Suppressor macrophage treated with lipopolysaccharide for 1 hour (primary cell): ENCODE results near the gene PCDHGA2.
"Not testable (repeated sequence)": the region's sequence is repeated elsewhere in the genome, so short reads cannot be mapped to it uniquely, and the experiment has no call there.

Source experiments
- DNase-seq, 3 donors: peaks; one replicate each; pipeline ENCODE4 v3.0.0-alpha.2; 2020 to 2022

PCDHGA2 gene

DNA sequence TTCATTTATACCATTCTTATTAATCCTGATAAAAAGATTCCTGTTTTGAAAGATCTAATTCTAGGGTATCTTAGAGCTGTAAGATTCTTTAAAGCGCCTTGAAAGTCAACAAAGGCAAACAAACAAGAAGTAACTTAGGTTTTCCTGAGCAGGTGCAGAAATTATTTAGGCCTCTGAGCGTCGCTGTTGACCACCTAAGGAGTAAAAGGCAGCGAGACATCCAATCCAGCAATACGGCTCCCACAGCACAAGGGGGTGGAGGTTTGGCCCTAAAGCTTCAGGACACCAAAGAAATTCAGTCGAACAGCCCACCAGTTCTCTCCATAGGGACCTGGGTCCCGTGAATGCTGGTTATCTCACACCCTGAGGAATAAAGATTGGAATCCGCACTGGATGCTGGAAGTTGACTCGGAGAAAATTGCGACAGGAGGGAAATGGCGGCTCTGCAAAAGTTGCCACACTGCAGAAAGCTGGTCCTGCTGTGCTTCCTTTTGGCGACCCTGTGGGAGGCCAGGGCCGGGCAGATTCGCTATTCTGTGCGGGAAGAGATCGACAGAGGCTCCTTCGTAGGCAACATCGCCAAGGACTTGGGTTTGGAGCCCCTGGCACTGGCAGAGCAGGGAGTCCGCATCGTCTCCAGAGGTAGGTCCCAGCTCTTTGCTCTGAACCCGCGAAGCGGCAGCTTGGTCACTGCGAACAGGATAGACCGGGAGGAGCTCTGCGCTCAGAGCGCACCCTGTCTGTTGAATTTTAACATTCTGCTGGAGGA lies at the start of gene PCDHGA2:
PCDHGA2 (plus strand) TSS at position 223 of the 769 bp plus-strand sequence.
- no peak for DNase-seq

DNA sequence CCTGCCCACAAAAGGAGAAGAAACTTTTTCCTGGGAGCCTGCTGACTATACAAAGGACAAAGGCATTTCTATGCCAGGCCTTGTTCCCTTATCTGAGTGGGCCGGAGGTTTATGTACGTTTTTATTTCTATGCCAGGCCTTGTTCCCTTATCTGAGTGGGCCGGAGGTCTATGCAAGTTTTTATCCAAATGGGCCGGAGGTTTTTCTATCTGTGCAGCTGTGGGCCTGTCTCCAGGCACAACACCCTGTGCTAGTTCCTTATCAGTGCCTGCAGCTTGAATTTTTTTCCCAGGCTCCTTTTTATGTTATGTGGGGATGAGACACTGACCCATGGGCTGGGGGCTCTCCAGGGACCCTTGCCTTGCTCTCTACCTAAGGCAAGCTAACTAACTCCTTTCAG lies 40.2 kb upstream of the PCDHGA2 start:
- no peak for DNase-seq

DNA sequence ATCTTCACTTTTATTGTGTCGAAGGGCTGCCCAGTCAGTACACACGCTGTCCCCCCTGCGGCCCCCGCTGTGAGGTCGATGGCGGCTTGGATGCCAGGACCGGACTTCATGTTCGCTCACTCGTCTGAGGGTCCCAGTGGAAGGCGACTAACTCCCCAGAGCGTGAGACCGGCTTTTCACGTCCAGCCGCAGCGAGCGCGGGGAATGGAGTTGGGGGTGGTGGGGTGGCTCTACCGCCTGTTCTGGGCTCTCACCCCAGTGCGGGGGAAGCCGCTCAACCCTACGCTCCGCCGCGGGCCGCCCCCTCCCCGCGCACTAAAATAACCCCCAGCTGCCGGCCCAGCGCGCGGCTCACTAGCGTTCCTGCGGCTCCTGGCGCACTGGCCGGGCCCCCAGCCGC lies 34.8 kb upstream of the PCDHGA2 start, which contains the start of gene SLC25A2:
SLC25A2 (minus strand) TSS at position 294 of the 400 bp plus-strand sequence; CDS start at position 110, 184 bp downstream.
- DNase-seq = no peak

DNA sequence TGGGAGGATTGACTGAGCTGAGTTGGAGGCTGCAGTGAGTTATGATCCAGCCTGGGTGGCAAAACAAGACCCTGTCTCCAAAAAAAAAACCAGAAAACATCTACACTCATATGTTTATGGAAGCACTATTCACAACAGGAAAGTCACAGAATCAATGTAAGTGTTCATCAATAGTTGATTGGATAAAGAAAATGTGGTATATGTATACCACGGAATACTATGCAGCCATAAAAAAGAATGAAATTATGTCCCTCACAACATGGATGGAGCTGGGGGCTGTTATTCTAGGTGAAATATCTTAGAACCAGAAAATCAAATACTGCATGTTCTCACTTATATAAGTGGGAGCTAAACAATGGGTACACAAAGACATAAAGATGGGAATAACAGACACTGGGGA lies 31.9 kb upstream of the PCDHGA2 start:
- no peak for DNase-seq

DNA sequence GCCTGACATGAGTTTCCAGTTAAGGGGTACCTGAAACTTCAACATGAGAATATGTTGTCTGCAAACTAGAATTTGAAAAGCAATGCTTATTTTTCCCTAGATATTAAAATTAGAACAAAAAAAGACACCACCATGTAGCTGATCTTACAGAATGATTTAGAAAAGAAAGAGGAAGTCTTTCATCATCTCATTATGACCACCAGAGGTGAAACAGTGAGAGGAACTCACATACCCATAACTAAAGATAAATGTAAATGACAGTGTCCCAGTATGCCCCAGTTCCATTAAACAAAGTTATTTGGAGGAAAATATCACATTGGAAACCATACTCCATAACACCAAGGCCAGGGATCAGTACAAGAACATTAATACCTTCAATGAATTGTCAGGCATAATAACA lies 24.8 kb upstream of the PCDHGA2 start:
- no peak for DNase-seq

DNA sequence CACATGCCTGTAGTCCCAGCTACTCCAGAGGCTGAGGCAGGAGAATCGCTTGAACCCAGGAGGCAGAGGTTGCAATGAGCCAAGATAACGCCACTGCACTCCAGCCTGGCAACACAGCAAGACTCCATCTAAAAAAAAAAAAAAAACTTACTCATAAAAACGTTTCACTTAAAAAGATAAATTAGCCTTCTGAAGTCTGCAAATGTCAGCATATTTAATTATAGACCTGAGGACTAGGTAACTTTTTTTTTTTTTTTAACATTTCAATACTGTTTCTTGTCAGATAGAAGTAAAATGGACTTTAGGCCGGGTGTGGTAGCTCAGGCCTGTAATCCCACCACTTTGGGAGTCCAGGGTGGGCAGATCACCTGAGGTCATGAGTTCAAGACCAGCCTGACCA lies 21.6 kb upstream of the PCDHGA2 start:
- not testable (repeated sequence) for DNase-seq

DNA sequence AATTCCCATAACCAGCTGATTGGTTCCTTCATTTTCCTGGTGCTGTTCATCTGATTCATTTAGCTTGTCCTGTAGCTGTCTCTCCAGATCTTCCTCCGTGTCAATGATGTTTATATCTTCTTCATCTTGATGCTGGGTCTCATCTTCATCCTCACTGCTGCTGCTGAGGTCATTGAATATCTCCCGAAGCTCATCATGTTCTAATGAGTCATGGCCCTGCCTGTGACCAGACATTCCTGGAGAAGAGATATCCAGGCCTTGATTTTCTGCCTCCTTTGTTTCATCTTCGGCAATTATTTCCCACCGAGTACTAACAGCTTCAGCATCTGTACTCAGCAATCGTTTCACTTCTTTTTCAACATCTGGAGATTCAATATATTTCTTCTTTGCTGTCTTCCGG lies 19.4 kb upstream of the PCDHGA2 start:
- DNase-seq = no peak

DNA sequence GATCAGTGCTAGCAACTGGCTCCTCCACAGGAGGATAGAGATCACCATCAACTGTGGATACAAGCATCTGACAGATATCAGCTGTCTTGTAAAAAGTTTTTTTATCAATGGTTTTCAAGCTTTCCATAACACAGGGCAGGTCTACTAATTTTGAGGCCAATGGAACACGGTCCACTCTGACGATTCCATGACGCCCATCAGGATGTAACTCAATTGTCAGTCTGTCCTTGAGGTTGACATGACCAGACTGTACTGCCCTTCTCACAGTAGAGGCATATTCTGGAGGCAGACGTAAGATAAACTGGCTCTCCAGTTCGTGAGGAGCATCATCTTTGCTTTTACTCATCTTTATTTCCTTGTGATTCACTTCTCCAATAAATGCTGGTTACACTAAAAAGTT lies 18.9 kb upstream of the PCDHGA2 start:
- no peak for DNase-seq

DNA sequence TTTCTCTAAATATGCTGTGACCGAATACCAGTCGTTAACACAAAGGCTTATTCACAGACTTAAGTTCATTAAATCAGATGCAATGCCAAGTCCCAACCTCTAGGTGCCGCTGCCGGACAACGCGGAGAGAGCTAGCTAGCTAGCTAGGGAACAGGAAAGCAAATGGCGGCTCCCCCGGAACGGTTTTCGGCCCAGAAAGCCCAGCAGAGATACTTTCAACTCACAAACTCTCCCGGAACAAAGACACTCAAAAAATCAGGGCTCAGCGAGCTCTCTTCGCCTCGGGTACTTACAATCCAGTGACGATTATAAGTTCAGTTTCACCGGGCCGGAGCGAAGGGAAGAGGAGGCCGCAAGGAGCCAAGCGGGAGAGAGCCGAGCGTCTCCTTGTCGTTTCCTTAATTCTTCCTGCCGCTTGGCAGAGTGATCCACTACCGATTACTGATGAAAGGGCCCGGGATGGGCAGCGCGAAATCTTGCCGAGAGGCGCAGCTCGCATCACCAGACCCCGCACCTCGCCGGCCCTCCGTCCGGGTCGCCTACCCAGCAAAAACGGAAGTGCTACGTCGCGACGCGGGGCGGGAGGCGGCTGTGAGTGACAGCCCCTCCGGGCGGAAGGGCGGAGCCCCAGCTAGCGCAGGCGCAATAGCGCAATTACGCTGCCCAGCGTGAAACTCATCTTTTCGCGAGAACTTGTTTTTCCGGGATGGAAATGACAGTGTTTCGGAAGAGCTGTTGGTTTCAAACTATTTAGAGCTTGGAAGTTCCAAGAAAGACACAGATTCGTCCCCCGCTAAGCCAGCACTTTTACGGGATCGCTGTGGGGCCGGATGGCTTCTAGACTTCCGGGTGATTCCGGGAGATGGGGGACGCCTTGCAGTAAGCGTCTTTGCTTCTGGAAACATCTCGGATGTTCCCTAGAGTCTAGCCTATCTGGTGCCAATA lies 18.1 kb upstream of the PCDHGA2 start, which contains the start of gene TAF7:
TAF7 (minus strand) TSS at position 560 of the 945 bp plus-strand sequence. CDS start 740 bp downstream, outside the sequence.
- peak; percentile 96 to 98 (median 97) for DNase-seq

DNA sequence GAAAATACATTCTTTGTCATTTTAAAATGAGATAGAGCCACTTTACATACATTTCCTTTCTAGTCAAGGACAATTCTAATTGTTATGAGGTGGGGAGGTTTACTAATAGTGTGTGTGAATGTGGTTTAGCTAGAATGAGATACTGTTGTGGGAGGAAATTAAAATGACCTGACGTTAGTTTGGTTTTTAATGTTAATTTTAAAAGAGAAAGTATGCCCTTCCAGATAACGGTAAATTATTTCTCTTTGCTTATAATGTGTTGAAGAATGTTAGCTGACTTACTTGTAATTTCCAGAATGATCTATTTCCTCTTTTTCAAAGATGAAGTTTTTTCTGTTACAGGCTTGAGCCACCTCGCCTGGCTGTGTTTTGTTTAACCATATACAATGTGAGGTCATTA lies 16.3 kb upstream of the PCDHGA2 start:
- no peak for DNase-seq

DNA sequence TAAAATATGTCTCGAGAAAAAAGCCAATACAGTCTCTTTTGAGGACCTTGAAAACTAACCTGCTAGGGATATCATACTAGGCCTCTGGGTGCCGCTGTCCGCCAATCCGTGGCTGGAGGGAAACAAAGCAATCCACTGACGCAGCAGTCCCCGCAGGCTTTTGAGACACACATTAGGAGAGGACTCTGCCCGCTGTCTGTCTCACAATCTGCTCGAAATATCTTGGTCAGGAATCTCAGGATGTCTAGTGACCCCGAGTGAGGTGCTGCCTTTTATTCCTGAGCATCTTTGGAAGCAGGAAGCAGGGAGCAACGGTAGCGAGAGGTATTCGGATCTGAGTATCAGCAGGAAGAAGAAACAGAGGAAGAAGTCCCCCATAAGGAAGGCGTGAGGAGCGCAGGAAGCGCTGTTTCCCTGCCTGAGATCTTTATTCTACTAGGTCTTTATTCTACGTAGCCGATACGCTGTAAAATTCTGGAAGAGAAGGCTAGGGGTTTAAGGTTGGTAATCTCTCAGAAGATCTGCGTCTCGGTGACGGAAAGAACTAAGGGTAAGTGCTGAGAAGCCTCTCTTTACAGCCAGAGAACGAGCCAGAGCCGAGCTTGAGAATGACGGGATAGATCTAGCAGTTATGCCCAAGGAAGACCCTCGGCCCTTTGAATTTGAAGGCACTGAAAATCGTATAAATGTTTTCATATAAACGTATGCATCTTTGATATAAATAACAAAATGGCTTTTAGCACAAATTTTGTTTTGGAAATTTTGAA lies 12.3 kb upstream of the PCDHGA2 start:
- DNase-seq = peak; percentile 39 to 53 (median 51)

DNA sequence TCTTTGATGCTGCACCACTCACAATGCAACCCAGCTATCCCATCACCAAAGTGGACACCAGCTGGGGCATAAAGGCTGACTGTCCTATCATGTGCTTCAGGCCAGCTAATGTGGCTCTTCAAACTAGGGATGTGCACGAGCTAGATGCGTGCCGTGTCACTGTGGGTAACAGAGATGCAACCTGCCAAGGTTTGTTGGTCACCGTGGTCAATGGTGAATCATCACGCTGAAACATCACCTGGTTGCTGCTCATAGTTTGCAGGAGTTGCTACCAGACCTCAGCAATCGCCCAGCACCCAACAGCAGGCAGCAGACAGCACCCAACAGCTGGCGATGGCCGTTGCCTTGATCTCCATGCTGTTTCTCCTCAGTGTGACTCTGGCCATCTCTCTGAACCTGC lies 10.3 kb upstream of the PCDHGA2 start:
- DNase-seq = no peak

DNA sequence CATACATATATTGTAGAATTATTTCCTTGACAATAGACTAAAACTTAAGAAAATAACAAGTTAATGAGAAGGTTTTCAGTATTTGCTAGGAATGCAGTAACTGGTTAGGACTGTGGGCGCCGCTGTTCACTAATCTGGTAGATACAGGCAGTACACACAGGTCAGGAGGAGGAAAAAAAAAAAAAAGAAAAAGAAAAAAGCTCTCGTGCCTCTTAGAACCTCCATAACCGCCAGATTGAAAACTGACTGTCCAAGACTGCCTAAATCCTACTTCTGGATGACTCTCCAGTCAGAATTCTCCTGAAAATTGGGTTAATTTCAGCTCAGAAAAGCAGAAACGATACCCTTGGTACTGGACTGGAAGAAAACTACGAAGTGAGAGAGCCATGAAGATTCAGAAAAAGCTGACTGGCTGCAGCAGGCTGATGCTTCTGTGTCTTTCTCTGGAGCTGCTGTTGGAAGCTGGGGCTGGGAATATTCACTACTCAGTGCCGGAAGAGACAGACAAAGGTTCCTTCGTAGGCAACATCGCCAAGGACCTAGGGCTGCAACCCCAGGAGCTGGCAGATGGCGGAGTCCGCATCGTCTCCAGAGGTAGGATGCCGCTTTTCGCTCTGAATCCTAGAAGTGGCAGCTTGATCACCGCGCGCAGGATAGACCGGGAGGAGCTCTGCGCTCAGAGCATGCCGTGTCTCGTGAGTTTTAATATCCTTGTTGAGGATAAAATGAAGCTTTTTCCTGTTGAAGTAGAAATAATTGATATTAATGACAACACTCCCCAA lies 8.1 kb upstream of the PCDHGA2 start, which contains the start of gene PCDHGA1:
PCDHGA1 (plus strand) TSS at position 216 of the 782 bp plus-strand sequence.
- peak in 1 of 3 donors; percentile 16 for DNase-seq

DNA sequence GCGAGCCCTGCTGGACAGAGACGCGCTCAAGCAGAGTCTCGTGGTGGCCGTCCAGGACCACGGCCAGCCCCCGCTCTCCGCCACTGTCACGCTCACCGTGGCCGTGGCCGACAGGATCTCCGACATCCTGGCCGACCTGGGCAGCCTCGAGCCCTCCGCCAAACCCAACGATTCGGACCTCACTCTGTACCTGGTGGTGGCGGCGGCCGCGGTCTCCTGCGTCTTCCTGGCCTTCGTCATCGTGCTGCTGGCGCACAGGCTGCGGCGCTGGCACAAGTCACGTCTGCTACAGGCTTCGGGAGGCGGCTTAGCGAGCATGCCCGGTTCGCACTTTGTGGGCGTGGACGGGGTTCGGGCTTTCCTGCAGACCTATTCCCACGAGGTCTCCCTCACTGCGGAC lies 6.0 kb upstream of the PCDHGA2 start:
- DNase-seq = not testable (repeated sequence)

DNA sequence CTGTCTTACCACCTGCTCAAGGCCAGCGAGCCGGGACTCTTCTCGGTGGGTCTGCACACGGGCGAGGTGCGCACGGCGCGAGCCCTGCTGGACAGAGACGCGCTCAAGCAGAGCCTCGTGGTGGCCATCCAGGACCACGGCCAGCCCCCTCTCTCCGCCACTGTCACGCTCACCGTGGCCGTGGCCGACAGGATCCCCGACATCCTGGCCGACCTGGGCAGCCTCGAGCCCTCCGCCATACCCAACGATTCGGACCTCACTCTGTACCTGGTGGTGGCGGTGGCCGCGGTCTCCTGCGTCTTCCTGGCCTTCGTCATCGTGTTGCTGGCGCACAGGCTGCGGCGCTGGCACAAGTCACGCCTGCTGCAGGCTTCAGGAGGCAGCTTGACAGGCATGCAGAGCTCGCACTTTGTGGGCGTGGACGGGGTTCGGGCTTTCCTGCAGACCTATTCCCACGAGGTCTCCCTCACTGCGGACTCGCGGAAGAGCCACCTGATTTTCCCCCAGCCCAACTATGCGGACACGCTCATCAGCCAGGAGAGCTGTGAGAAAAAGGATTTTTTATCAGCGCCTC lies 2.3 kb downstream of the PCDHGA2 start:
- DNase-seq = not testable (repeated sequence)

DNA sequence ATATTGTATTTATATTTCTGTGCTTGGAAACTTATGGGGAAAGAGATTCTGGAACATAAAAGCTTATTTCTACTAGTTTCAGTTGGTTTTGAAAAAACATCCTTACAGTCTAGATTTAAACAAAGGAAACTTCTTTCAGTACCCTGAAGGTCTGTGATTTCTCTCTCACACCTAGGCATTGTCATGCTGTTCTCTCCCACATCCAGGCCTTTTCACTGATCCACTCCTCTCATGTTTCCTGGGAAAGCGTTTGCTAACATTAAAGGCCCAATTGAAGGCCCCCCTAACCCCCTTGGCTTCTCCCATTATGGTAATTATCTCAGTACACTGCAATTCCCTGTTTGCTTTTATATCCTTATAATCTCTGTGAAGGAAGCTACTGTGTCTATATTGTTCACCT lies 4.2 kb downstream of the PCDHGA2 start:
- DNase-seq = no peak

DNA sequence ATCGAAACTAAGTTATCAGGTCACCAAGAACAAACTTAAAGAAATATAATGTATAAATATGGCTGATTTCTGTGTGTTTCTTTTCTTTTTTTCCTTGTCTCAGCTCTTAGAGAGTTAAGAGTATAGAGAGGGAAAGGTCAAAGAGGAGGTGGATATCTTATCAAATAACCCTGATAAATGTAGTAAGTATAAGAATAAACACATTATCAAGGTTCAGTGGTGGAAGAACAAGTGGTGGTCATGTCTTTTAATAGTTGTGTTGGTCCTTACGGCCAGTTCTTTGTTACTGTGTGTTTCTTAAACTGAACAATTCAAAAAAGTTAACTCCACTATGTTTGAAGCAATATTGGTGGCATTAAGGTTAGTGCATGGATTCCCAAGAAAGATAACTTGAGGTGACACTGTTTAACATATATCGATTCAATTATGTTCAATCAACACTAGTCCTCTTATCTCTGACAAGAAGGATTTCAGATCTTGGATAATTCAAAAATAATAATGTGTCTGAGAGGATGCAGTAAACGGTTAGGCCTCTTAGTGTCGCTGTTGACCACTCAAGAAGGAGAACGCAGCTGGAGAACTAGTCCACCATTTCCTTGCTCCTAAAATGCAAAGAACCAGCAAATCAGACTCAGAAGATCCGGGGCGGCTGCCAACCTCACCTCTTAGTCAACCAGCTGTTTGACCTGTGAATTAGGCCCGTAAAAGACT lies 4.8 kb downstream of the PCDHGA2 start, which contains the start of gene PCDHGA3:
PCDHGA3 (plus strand) TSS at position 588 of the 711 bp plus-strand sequence. CDS start 205 bp downstream, outside the sequence.
- peak; percentile 32 to 38 (median 35) for DNase-seq

DNA sequence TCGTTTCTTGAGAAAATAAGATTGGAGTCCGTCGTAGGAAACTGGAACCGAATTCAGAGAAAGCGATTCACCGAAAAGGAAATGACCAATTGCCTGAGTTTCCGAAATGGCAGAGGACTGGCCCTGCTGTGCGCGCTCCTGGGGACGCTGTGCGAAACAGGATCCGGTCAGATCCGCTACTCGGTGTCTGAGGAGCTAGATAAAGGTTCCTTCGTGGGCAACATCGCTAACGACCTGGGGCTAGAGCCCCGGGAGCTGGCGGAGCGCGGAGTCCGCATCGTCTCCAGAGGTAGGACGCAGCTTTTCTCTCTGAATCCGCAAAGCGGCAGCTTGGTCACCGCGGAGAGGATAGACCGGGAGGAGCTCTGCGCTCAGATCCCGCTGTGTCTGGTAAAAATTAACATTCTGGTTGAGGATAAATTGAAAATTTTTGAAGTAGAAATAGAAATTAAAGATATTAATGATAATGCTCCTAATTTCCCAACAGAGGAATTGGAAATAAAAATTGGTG lies 5.4 kb downstream of the PCDHGA2 start:
- DNase-seq = no peak

DNA sequence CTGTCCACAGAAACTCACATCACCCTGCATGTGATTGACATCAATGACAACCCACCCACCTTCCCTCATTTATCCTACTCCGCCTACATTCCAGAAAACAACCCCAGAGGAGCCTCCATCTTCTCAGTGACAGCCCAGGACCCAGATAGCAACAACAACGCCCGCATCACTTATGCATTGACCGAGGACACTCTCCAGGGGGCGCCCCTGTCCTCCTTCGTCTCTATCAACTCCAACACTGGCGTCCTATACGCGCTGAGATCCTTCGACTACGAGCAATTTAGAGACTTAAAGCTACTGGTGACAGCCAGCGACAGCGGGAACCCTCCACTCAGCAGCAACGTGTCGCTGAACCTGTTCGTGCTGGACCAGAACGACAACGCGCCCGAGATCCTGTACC lies 6.8 kb downstream of the PCDHGA2 start:
- no peak for DNase-seq

DNA sequence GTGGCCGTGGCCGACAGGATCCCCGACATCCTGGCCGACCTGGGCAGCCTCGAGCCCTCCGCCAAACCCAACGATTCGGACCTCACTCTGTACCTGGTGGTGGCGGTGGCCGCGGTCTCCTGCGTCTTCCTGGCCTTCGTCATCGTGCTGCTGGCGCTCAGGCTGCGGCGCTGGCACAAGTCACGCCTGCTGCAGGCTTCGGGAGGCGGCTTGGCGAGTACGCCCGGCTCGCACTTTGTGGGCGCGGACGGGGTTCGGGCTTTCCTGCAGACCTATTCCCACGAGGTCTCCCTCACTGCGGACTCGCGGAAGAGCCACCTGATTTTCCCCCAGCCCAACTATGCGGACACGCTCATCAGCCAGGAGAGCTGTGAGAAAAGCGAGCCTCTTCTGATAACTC lies 7.5 kb downstream of the PCDHGA2 start:
- DNase-seq = not testable (repeated sequence)
